ENCODE measurements around the gene SFXN3. TPM values are rescaled to one million over a fixed set of nuclear protein-coding genes. Genes with fewer than 3 reads are reported as not detected.

The SFXN3 gene
- total and polyA plus RNA-seq, 11 donors: 11.7 to 37.4 (median 17.8) TPM

DNA sequence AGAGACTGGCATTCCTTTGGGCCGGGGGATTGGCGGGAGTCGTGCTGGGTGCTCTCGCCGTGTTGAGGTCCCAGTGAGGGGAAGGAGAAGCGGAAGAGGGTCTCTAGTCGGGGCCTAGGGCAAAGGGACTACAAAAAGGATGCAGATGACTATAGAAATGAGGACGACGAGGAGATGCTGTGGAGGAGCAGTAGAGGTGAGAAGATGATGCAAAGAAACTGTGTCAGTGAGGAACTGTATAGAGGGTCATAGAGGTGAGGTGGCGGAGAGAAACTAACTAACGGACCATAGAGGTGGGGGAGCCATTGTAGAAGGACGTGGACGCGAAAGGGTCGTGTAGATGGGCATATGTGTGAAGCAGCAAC is 43.4 kb upstream of the SFXN3 start:
- H3K27me3 ChIP-seq: no peaks in the 10 kb centered on the region
- TF ChIP-seq, protein P1, sequence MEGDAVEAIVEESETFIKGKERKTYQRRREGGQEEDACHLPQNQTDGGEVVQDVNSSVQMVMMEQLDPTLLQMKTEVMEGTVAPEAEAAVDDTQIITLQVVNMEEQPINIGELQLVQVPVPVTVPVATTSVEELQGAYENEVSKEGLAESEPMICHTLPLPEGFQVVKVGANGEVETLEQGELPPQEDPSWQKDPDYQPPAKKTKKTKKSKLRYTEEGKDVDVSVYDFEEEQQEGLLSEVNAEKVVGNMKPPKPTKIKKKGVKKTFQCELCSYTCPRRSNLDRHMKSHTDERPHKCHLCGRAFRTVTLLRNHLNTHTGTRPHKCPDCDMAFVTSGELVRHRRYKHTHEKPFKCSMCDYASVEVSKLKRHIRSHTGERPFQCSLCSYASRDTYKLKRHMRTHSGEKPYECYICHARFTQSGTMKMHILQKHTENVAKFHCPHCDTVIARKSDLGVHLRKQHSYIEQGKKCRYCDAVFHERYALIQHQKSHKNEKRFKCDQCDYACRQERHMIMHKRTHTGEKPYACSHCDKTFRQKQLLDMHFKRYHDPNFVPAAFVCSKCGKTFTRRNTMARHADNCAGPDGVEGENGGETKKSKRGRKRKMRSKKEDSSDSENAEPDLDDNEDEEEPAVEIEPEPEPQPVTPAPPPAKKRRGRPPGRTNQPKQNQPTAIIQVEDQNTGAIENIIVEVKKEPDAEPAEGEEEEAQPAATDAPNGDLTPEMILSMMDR (IDR thresholded peaks at IDR 0.05): no peak
- TF ChIP-seq POLR2A (IDR thresholded peaks at IDR 0.05): no peak
- peak overlapping the region in 11 of 12 donors; percentile 77 to 89 (median 83) for H3K27ac ChIP-seq
- peaks cover 0 to 31% (median 23%) of the 10 kb centered on the region in 12 donors for H3K4me1 ChIP-seq
- H3K9me3 ChIP-seq: no peaks in the 10 kb centered on the region
- H3K4me3 ChIP-seq: peak overlapping the region; percentile 69 to 97 (median 87)
- ATAC-seq (no peak), DNase-seq (no peak)
- H3K36me3 ChIP-seq: peaks cover 0 to 56% (median 38%) of the 10 kb centered on the region in 9 donors
- 1 to 2% (median 2%) methylated on average over 15 of the region's 15 CpGs for WGBS, 4 donors
- intact Hi-C loops (cut with DNase I): loop anchor here in 2 of 10 donors (5.0 kb wide), 2 partner anchors 40 to 45 kb away; partner anchors contain the start of genes PDZD7 (in 1 of the 2) and SFXN3 (in 1 of the 2)

DNA sequence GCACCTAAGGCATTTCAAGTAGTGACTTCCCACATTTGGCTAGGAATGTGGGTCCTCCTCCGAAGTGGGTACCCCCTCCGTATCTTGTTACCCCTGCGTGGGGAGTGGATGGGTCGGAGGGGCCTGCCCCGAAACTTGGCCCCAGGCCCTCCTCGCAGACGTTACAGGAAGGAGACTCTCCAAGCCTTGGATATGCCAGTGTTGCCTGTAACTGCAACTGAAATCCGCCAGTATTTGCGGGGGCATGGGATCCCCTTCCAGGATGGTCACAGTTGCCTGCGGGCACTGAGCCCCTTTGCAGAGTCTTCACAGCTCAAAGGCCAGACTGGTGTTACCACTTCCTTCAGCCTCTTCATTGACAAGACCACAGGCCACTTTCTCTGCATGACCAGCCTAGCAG is 42.9 kb upstream of the SFXN3 start:
- no peak for ATAC-seq
- H3K36me3 ChIP-seq: peaks cover 0 to 56% (median 38%) of the 10 kb centered on the region in 9 donors
- no peak for DNase-seq
- intact Hi-C loops (cut with DNase I): loop anchor here in 2 of 10 donors (5.0 kb wide), 2 partner anchors 39 to 44 kb away; partner anchors contain the start of genes PDZD7 (in 1 of the 2) and SFXN3 (in 1 of the 2)
- no peaks in the 10 kb centered on the region for H3K9me3 ChIP-seq
- H3K4me1 ChIP-seq: peaks cover 0 to 31% (median 23%) of the 10 kb centered on the region in 12 donors
- 60 to 66% (median 62%) methylated on average over 7 to 10 of the region's 10 CpGs for WGBS, 4 donors
- H3K27me3 ChIP-seq: no peaks in the 10 kb centered on the region
- TF ChIP-seq, protein P1 (IDR thresholded peaks at IDR 0.05): no peak
- TF ChIP-seq POLR2A (IDR thresholded peaks at IDR 0.05): no peak
- H3K4me3 ChIP-seq: peak overlapping the region; percentile 69 to 97 (median 87)
- peak overlapping the region in 1 of 12 donors; percentile 84 for H3K27ac ChIP-seq

DNA sequence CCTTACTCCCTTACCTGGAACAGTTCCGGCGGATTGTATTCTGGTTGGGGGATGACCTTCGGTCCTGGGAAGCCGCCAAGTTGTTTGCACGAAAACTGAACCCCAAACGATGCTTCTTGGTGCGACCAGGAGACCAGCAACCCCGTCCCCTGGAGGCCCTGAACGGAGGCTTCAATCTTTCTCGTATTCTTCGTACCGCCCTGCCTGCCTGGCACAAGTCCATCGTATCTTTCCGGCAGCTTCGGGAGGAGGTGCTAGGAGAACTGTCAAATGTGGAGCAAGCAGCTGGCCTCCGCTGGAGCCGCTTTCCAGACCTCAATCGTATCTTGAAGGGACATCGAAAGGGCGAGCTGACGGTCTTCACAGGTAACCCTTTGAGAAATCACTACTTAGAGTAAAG is 41.9 kb upstream of the SFXN3 start:
- no peak overlapping the region for H3K4me3 ChIP-seq
- no peak for ATAC-seq
- H3K27ac ChIP-seq: no peak overlapping the region
- intact Hi-C loops (cut with DNase I): loop anchor here in 2 of 10 donors (5.0 kb wide), 2 partner anchors 38 to 43 kb away; partner anchors contain the start of genes PDZD7 (in 1 of the 2) and SFXN3 (in 1 of the 2)
- H3K36me3 ChIP-seq: peaks cover 0 to 55% (median 37%) of the 10 kb centered on the region in 9 donors
- TF ChIP-seq, protein P1 (IDR thresholded peaks at IDR 0.05): no peak
- no peak for TF ChIP-seq POLR2A (IDR thresholded peaks at IDR 0.05)
- 85 to 93% (median 90%) methylated on average over 21 of the region's 21 CpGs for WGBS, 4 donors
- H3K4me1 ChIP-seq: peaks cover 0 to 31% (median 23%) of the 10 kb centered on the region in 12 donors
- no peak for DNase-seq
- no peaks in the 10 kb centered on the region for H3K27me3 ChIP-seq
- H3K9me3 ChIP-seq: no peaks in the 10 kb centered on the region

DNA sequence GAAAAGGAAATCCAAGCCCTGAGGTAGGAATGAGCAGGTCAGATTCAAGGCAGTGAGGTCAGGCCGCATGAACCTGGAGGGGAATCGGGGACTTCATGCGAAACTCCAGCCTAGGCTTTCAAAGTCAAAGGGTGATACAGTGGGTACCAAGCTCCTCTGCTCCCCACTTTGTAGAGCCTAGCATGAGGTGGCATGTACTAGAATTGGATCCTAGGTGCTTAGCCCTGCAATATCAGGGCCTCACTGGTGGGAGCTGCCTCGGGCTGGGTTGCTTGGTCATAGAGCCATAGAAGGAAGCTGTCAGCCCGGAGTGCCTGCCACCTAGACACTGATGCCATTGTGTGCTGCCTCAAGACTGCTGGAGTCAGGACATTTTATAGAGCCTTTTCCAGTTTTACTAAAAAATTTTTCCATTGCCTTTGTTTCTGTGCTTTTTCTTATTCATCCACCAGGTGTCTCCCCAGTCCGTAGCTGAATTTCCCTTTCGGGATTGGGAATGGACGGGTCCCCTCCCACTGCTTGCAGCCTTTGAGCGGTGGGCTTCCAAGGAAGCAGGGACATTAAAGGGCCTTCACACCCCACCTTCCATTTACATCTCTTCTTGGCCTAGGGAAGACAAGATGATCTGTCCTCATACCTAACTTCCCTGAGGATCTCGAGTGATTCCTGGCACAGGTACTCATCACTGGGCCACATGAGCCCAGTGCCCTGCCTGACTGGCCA is 36.9 kb upstream of the SFXN3 start:
- no peaks in the 10 kb centered on the region for H3K27me3 ChIP-seq
- no peak for DNase-seq
- H3K36me3 ChIP-seq: peaks cover 0 to 46% (median 32%) of the 10 kb centered on the region in 9 donors
- H3K4me1 ChIP-seq: peaks cover 0 to 28% (median 14%) of the 10 kb centered on the region in 12 donors
- no peak for ATAC-seq
- H3K9me3 ChIP-seq: no peaks in the 10 kb centered on the region
- intact Hi-C loops (cut with DNase I): loop anchor here in 7 of 10 donors (1.0 to 10.0 kb wide), 4 partner anchors 19 to 71 kb away; partner anchors contain the start of gene KAZALD1 (in 1 of the 7)
- no peak overlapping the region for H3K4me3 ChIP-seq
- H3K27ac ChIP-seq: no peak overlapping the region
- no peak for TF ChIP-seq POLR2A (IDR thresholded peaks at IDR 0.05)
- TF ChIP-seq, protein P1 (IDR thresholded peaks at IDR 0.05): peak; percentile 43 to 87 (median 68)
- 55 to 59% (median 56%) methylated on average over 10 of the region's 10 CpGs for WGBS, 4 donors

All from heart left ventricle (tissue), 16 donors.